Measurements from ENCODE around the gene PBX1.

- TF ChIP-seq CTCF (tag by site-specific recombination; IDR thresholded peaks at IDR 0.05) (no peak), ZNF449 (tag by site-specific recombination; IDR thresholded peaks at IDR 0.05) (no peak), ZNF133 (tag by site-specific recombination; IDR thresholded peaks at IDR 0.05) (no peak), ZNF776 (tag by site-specific recombination; IDR thresholded peaks at IDR 0.05; ENCODE audit: borderline replicate concordance) (no peak), YY2 (tag by site-specific recombination; IDR thresholded peaks at IDR 0.05) (no peak), YY1 (tag by site-specific recombination; IDR thresholded peaks at IDR 0.05) (no peak), SALL2 (tag by site-specific recombination; IDR thresholded peaks at IDR 0.05; ENCODE audit: borderline replicate concordance) (no peak), ZBTB48 (tag by site-specific recombination; IDR thresholded peaks at IDR 0.05) (no peak), ZNF148 (tag by site-specific recombination; IDR thresholded peaks at IDR 0.05; ENCODE audit: borderline replicate concordance) (no peak), ZNF600 (tag by site-specific recombination; IDR thresholded peaks at IDR 0.05) (no peak), ZNF223 (tag by site-specific recombination; IDR thresholded peaks at IDR 0.05) (no peak)
Measured at GRCh38 chr1:164746632-164747031, 187.6 kb downstream of the PBX1 start.
